GM12874 (cell line): ENCODE measurements around the gene KIRREL1.

Experiments
- TF ChIP-seq, protein P1 (sequence below): IDR thresholded peaks from 2 replicates; pipeline ENCODE4 v1.5.1; 2011; ENCODE audit warnings: low read depth, mild to moderate bottlenecking, control low read depth, low read length, moderate library complexity; ENCODE audit not compliant: insufficient read depth

The KIRREL1 gene

DNA sequence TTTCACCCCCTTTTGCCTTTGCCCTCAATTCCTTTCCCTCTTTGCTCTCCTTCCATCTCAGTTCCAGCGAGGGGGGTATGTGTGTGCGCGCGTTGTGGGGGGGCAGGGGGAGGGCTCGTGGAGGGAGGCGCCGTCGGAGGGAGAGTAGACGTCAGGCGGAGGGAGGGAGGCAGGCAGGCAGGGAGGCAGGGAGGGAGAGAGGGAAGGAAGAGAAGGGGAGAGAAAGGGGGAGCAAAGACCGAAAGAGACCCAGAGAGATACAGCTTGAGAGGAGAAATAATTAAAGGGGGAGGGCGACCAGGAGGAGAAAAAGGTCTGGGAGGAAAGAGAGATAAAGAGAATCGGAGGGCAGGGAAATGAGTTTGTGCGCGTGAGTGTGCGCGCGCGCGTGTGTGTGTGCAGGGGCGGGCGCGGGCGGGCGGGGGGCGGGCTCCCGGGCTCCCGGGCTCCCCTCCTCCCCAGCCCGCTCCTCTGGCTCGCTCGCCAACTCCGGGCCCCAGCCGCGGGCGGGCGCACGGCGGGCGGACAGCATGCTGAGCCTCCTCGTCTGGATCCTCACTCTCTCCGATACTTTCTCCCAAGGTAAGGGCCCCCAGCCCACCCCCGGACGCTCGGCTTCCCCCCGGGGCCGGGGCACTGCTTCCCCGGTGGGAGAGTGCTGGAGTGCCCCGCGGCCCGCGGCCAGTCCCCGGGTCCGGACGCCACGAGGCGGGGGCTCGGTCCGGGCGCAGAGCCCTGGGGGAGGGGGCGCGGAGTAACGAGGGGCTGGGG, at the start of gene KIRREL1:
TSS of gene KIRREL1 (plus strand) at position 499 of the 771 bp plus-strand sequence. CDS start at position 531, 32 bp downstream.
- TF ChIP-seq, protein P1, sequence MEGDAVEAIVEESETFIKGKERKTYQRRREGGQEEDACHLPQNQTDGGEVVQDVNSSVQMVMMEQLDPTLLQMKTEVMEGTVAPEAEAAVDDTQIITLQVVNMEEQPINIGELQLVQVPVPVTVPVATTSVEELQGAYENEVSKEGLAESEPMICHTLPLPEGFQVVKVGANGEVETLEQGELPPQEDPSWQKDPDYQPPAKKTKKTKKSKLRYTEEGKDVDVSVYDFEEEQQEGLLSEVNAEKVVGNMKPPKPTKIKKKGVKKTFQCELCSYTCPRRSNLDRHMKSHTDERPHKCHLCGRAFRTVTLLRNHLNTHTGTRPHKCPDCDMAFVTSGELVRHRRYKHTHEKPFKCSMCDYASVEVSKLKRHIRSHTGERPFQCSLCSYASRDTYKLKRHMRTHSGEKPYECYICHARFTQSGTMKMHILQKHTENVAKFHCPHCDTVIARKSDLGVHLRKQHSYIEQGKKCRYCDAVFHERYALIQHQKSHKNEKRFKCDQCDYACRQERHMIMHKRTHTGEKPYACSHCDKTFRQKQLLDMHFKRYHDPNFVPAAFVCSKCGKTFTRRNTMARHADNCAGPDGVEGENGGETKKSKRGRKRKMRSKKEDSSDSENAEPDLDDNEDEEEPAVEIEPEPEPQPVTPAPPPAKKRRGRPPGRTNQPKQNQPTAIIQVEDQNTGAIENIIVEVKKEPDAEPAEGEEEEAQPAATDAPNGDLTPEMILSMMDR: no peak

DNA sequence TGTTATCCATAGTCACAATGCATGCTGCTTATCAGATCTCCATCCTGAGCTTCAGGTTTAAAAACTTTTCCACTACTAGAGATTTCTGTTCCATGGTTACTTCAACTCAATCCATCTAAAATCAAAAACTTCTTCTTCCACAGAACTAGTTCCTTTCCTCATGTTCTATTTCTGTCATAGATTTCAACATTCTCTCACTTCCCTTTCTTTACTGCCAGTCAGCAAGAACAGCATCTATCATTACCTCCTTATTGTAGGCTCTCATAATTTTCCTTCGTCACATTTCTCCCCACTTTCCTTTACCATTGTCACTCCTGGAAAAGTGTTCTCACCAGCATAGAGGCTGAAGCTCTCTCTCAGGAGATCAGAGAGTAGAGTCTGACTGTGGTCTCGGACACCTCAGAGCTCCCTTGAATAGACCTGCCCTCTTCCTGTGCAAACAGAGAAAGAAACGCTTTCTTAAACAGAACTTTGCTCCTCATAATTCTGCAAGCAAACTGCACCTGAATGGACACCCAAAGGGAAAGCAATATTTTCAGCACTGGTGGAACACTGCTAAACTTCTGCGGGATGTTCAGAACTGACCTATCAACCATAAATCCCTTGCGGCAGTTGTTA, 48.7 kb upstream of the KIRREL1 start:
- TF ChIP-seq, protein P1: no peak

DNA sequence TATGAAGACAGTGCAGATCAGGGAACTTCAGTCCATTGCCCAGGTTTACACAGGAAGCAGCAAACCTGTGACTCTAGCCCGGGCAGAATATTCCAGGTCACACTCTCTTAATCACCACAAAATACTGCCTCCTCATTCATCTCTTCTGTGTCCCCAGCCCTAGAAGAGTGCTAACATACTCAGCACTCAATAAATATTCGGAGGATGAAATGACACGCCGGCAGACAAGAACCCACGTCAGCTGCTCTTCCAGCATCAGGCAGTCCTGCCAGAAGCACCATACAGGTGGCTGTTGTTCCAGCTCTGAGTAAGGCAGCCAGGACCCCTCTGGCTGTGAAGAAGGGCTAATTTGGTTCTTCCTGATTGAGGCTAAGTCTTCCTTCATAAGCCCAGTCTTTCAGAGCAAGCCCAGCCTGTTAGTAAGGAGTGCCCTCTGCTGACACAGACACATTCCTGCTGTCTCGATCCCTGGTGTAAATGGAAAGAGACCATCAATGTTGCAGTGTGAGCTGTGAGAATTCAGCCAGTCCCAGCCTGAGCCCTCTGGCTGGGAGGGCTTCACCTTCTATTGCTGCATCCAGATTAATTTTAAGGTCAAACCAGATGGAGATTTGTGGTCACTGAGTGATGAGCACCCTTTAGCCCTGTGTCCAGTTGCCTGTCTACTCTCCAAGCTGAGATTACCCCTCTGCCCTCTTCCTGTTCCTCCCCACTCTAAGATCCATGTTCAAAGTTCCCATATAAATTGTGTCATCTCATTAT, 45.0 kb upstream of the KIRREL1 start:
- TF ChIP-seq, protein P1: peak; percentile 50; the same call in 1 of the 2 replicates

DNA sequence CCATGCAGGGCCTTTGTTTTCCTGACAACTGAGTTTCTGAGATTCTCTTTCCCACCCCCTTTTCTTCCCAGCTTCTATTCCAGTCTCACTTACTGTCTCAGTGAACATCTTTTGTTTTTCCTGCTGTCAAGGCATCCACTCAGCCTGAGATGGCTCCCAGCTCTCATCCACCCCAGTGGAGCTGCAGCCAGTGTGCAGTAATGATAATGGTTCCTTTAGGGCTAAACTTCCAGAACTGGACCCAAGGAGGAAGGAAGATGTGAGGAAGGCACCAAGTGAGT, 44.4 kb upstream of the KIRREL1 start:
- TF ChIP-seq, protein P1: no peak

DNA sequence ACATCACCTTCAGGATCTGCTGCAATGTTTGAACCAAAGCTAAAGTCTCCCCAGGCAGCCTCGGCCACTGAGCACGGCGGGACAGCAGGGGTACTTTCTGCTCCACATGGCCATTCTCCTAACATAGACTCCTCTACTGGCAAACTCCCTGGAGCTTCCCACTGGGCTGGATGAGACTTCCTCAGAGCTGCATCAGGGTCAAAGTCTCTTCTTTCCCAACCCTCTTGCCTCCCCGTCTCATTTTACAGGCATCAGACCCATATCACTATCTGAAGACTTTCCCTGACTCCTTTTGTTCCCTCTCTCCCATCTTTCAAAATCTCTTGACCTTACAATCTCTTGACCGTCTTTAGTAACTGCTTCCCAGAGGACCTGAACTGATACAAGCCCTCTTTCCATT, 42.2 kb upstream of the KIRREL1 start:
- TF ChIP-seq, protein P1: no peak

DNA sequence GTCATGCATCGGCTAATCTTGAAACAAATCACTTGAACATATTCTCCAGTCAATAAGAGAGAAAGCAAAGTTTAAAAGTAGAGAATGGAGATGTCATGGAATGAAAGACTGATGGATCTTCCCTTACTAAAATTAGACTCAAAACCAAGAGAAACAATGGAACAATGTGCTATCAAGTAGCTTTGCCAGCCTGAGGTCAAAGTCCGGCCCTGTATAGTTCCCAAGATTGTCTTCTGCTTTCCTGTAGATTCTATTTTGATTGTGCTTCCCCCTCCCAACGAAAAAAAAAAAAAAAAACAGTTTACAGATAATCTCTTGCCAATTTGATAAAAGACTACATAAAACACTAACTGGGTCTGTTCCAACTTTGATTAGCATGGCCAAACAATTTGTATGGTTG, 40.8 kb upstream of the KIRREL1 start:
- TF ChIP-seq, protein P1: no peak

DNA sequence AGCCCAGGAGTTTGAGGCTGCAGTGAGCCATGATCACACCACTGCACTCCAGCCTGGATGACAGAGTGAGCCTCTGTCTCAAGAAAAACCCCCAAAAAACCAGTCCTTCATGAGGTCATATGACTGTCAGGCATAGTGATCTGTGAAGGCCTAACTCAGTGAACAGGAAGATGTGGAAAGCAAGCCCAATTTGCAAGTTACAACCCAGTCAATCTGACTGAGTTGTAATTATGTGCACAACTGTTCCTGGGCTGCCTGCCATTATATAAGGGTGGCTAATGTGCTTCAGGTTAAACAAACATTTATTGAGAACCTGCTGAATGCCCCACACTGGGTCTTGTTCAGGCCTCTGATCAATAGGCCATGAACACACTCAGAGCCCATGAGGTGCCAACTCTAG, 38.2 kb upstream of the KIRREL1 start:
- TF ChIP-seq, protein P1: no peak
